ENCODE results near the gene UBR3. TPM values are rescaled to one million over a fixed set of nuclear protein-coding genes. Genes with fewer than 3 reads are reported as not detected.
A peak's percentile ranks its signal among the peaks of the same experiment; 100 is the strongest.
"Not testable (repeated sequence)": the region's sequence is repeated elsewhere in the genome, so short reads cannot be mapped to it uniquely, and the experiment has no call there.

UBR3 gene
- total and polyA plus RNA-seq, 4 experiments from 2014 or later: 4.3 to 43.5 (median 27.6) TPM

DNA sequence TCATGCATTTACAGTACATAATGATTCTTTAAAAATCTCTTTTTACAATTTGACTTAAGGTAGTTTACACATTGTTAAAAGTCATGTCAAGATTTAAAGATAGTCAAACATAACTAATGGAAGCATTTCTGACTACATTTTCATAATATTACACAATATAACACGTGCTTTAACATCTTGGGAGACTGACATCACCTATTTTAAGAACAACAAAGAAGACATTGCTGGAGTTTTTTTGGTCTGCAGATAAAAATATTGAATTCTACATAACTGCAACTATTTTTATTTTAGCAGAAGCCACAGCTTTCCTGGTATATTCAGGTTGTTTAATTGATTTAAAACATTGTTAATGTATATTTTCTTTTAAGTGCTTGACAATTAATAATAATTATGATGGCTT is 65.7 kb downstream of the UBR3 start:
- H3K9me3 ChIP-seq (ENCODE audit: control insufficient read depth in 1 of 2, low read length in 2 of 2): no peaks in the 10 kb centered on the region
- Mint-ChIP-seq H3K4me1 (peaks cover 0 to 12% (median 2%) of the 10 kb centered on the region in 4 donors), H3K36me3 (peaks cover 25 to 37% of the 10 kb centered on the region in 2 donors), H3K4me3 (no peak overlapping the region), H3K9me3 (no peaks in the 10 kb centered on the region), H3K27me3 (no peaks in the 10 kb centered on the region), H3K27ac (no peak overlapping the region)
- POLR2A ChIA-PET (ENCODE audit: partially characterized antibody): interaction anchor here (0.9 kb wide), 1 partner anchor 17 kb away, joined by 3 read pairs; no protein-coding TSS in a partner anchor
- H3K27ac ChIP-seq (ENCODE audit: low read depth, low read length): no peak overlapping the region
- no peaks in the 10 kb centered on the region for H3K27me3 ChIP-seq (ENCODE audit: insufficient read depth, low read length)
- no peak overlapping the region for H3K4me3 ChIP-seq (ENCODE audit: low read length in 2 of 2)
- H3K36me3 ChIP-seq (ENCODE audit: insufficient read depth, low read length): peaks cover 11% of the 10 kb centered on the region
- intact Hi-C loops (cut with micrococcal nuclease): no loop called here
- H3K4me1 ChIP-seq (ENCODE audit: insufficient read depth, low read length): no peaks in the 10 kb centered on the region
- CTCF ChIA-PET (ENCODE audit: partially characterized antibody): no interaction called here
- no peak for DNase-seq

DNA sequence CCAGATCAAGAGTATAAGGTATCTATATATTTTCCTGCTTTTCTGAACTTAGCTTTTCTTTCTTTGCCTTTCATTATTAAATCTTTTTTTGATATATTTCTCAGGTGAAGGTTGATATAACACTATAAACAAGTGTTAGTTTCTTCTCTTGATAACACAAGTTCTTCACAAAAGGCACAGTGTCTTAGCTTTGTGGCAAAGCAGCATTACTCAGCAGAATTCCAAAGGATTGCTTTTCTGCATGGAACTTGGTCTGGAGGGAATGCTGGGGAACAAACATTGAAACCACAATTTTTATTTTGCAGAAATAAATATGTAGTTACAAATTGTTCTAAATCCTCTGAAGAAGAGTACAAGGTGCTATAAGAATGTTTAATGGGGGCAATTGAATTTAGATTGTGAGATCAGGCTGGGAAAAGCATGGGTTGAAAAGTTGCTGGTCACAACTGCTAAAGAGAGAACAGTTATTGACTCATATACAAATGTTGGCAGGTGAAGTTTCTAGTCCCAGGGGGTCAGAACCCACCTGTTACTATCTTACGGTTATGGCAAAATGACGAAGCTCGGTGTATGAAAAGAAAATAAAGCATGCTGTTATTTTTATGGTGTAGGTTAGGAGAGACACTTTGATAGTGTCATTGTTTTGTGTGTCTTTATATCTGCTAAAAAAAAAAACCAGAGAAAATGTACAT is 68.2 kb downstream of the UBR3 start:
- Histone ChIP-seq H3K4me1 (ENCODE audit: insufficient read depth, low read length) (no peaks in the 10 kb centered on the region), H3K27me3 (ENCODE audit: insufficient read depth, low read length) (no peaks in the 10 kb centered on the region), H3K36me3 (ENCODE audit: insufficient read depth, low read length) (peaks cover 11% of the 10 kb centered on the region), H3K9me3 (ENCODE audit: control insufficient read depth in 1 of 2, low read length in 2 of 2) (no peaks in the 10 kb centered on the region), H3K4me3 (ENCODE audit: low read length in 2 of 2) (no peak overlapping the region), H3K27ac (ENCODE audit: low read depth, low read length) (no peak overlapping the region)
- Mint-ChIP-seq H3K36me3 (peaks cover 33 to 47% of the 10 kb centered on the region in 2 donors), H3K27me3 (no peaks in the 10 kb centered on the region), H3K27ac (peak overlapping the region in 1 of 7 donors; percentile 2), H3K4me3 (no peak overlapping the region), H3K4me1 (peaks cover 5 to 11% (median 9%) of the 10 kb centered on the region in 4 donors), H3K9me3 (no peaks in the 10 kb centered on the region)
- POLR2A ChIA-PET (ENCODE audit: partially characterized antibody): no interaction called here
- intact Hi-C loops (cut with micrococcal nuclease): no loop called here
- DNase-seq: no peak
- CTCF ChIA-PET (ENCODE audit: partially characterized antibody): interaction anchor here (0.9 kb wide), 1 partner anchor 14 kb away, joined by 5 read pairs; no protein-coding TSS in a partner anchor

DNA sequence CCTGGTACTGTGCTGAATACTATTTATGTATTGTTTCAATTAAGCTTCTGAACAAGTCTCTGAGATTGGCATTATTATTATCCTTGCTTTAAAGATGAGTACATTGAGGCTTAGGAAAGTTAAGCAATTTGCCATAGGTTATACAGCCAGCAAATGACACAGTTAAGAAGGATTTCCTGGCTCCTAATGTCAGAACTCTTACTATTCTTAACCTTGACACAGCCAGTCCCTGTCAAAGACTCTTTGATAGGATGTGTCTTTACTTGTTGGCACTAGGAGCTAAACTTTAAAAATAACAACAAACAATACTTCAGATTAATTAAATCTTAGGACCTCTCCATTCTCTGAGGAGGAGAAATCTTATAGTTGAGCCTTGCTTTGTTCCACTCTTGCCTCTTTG is 70.6 kb downstream of the UBR3 start:
- H3K4me3 ChIP-seq (ENCODE audit: low read length in 2 of 2): no peak overlapping the region
- peak overlapping the region in 1 of 7 donors; percentile 65 for H3K27ac Mint-ChIP-seq
- ChIA-PET CTCF (ENCODE audit: partially characterized antibody) (interaction anchor here (0.7 kb wide), 1 partner anchor 45 kb away, joined by 4 read pairs; no protein-coding TSS in a partner anchor), POLR2A (ENCODE audit: partially characterized antibody) (no interaction called here)
- H3K36me3 Mint-ChIP-seq: peaks cover 38 to 42% of the 10 kb centered on the region in 2 donors
- no peak overlapping the region for H3K4me3 Mint-ChIP-seq
- DNase-seq: no peak
- intact Hi-C loops (cut with micrococcal nuclease): no loop called here
- peaks cover 5 to 10% (median 8%) of the 10 kb centered on the region in 4 donors for H3K4me1 Mint-ChIP-seq
- peaks cover 6% of the 10 kb centered on the region for H3K36me3 ChIP-seq (ENCODE audit: insufficient read depth, low read length)
- H3K9me3 ChIP-seq (ENCODE audit: control insufficient read depth in 1 of 2, low read length in 2 of 2): no peaks in the 10 kb centered on the region
- no peaks in the 10 kb centered on the region for H3K27me3 Mint-ChIP-seq
- H3K4me1 ChIP-seq (ENCODE audit: insufficient read depth, low read length): no peaks in the 10 kb centered on the region
- H3K9me3 Mint-ChIP-seq: no peaks in the 10 kb centered on the region
- no peak overlapping the region for H3K27ac ChIP-seq (ENCODE audit: low read depth, low read length)
- no peaks in the 10 kb centered on the region for H3K27me3 ChIP-seq (ENCODE audit: insufficient read depth, low read length)

DNA sequence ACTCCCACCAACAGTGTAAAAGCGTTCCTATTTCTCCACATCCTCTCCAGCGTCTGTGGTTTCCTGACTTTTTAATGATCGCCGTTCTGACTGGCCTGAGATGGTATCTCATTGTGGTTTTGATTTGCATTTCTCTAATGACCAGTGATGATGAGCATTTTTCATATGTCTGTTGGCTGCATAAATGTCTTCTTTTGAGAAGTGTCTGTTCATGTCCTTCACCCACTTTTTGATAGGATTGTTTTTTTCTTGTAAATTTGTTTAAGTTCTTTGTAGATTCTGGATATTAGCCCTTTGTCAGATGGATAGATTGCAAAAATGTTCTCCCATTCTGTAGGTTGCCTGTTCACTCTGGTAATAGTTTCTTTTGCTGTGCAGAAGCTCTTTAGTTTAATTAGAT is 72.8 kb downstream of the UBR3 start:
- H3K4me3 Mint-ChIP-seq; DNase-seq; POLR2A ChIA-PET (ENCODE audit: partially characterized antibody); H3K9me3 ChIP-seq (ENCODE audit: control insufficient read depth in 1 of 2, low read length in 2 of 2); H3K27me3 Mint-ChIP-seq; intact Hi-C loops (cut with micrococcal nuclease); H3K27ac ChIP-seq (ENCODE audit: low read depth, low read length); H3K36me3 ChIP-seq (ENCODE audit: insufficient read depth, low read length); H3K4me1 ChIP-seq (ENCODE audit: insufficient read depth, low read length); H3K27me3 ChIP-seq (ENCODE audit: insufficient read depth, low read length); H3K4me3 ChIP-seq (ENCODE audit: low read length in 2 of 2); H3K9me3 Mint-ChIP-seq; CTCF ChIA-PET (ENCODE audit: partially characterized antibody): not testable (repeated sequence)
- peaks cover 34% of the 10 kb centered on the region in 2 donors for H3K36me3 Mint-ChIP-seq
- H3K4me1 Mint-ChIP-seq: peaks cover 5 to 10% (median 8%) of the 10 kb centered on the region in 4 donors
- H3K27ac Mint-ChIP-seq: peak overlapping the region in 1 of 7 donors; percentile 71

DNA sequence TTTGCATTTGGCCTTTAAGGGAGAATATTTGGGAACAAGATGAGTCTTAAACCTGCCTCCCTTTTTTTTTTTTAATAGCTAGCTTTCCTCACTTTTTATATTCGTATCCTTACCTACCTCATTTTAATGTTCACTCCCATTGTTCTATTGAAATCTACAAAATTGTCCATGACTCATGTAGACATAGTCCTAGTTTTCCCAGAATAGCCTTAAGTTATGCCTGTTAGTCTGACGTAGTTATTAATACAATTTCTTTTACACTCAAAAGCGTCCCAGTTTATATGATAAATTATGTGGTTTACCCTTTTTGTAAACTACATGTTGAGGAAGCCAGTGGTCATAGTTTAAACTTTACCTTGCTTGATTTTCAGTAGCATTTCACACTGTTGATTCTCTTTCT is 73.4 kb downstream of the UBR3 start:
- Mint-ChIP-seq H3K4me1 (peaks cover 4 to 10% (median 7%) of the 10 kb centered on the region in 4 donors), H3K36me3 (peaks cover 28% of the 10 kb centered on the region in 2 donors), H3K27ac (peak overlapping the region in 1 of 7 donors; percentile 61), H3K4me3 (no peak overlapping the region), H3K27me3 (no peaks in the 10 kb centered on the region), H3K9me3 (no peaks in the 10 kb centered on the region)
- ChIA-PET CTCF (ENCODE audit: partially characterized antibody) (no interaction called here), POLR2A (ENCODE audit: partially characterized antibody) (no interaction called here)
- no peak overlapping the region for H3K27ac ChIP-seq (ENCODE audit: low read depth, low read length)
- DNase-seq: no peak
- H3K4me1 ChIP-seq (ENCODE audit: insufficient read depth, low read length): no peaks in the 10 kb centered on the region
- no peak overlapping the region for H3K4me3 ChIP-seq (ENCODE audit: low read length in 2 of 2)
- peaks cover 2% of the 10 kb centered on the region for H3K36me3 ChIP-seq (ENCODE audit: insufficient read depth, low read length)
- no peaks in the 10 kb centered on the region for H3K9me3 ChIP-seq (ENCODE audit: control insufficient read depth in 1 of 2, low read length in 2 of 2)
- intact Hi-C loops (cut with micrococcal nuclease): no loop called here
- no peaks in the 10 kb centered on the region for H3K27me3 ChIP-seq (ENCODE audit: insufficient read depth, low read length)

DNA sequence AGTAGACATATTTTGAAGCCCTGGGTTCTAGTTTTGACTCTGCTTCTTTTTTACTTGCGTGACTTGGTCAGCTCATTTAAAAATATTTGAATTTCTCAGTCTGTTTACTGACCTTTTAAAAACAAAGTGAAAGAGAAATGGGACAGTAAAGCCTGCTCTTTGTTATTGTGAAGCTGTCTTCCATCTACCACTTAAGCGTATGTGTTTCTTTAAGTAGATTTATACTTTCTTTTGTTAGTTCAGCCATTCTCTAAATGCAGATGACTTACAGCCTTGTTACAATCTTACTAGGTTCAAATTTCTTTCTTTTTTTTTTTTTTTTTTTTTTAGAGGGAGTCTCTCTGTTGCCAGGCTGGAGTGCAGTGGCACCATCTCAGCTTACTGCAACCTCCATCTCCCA is 79.5 kb downstream of the UBR3 start:
- CTCF ChIA-PET (ENCODE audit: partially characterized antibody): no interaction called here
- peaks cover 25 to 28% of the 10 kb centered on the region in 2 donors for H3K36me3 Mint-ChIP-seq
- DNase-seq: no peak
- H3K36me3 ChIP-seq (ENCODE audit: insufficient read depth, low read length): peaks cover 4% of the 10 kb centered on the region
- no peaks in the 10 kb centered on the region for H3K27me3 ChIP-seq (ENCODE audit: insufficient read depth, low read length)
- POLR2A ChIA-PET (ENCODE audit: partially characterized antibody): no interaction called here
- no peaks in the 10 kb centered on the region for H3K9me3 ChIP-seq (ENCODE audit: control insufficient read depth in 1 of 2, low read length in 2 of 2)
- no peak overlapping the region for H3K4me3 ChIP-seq (ENCODE audit: low read length in 2 of 2)
- H3K9me3 Mint-ChIP-seq: no peaks in the 10 kb centered on the region
- H3K4me1 ChIP-seq (ENCODE audit: insufficient read depth, low read length): no peaks in the 10 kb centered on the region
- no peak overlapping the region for H3K27ac ChIP-seq (ENCODE audit: low read depth, low read length)
- no peak overlapping the region for H3K4me3 Mint-ChIP-seq
- intact Hi-C loops (cut with micrococcal nuclease): no loop called here
- H3K4me1 Mint-ChIP-seq: peaks cover 0 to 10% (median 3%) of the 10 kb centered on the region in 4 donors
- no peaks in the 10 kb centered on the region for H3K27me3 Mint-ChIP-seq
- no peak overlapping the region for H3K27ac Mint-ChIP-seq

DNA sequence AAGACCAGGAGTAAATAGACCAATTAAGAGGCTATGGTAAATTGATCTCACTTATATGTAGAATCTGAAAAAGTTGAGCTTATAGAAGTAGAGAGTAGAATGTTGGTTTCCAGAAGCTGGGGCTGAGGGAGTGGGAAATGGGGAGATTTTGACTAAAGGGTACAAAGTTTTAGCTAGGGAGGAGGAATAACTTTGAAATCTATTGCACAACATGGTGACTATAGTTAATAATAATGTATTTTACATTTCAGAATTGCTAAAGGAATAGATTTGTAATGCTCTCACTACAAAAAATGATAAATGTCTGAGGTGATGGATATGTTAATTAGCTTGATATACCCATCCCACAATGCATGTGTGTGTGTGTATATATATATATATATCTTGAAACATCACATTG is 82.1 kb downstream of the UBR3 start:
- Histone ChIP-seq H3K36me3 (ENCODE audit: insufficient read depth, low read length) (peaks cover 4% of the 10 kb centered on the region), H3K27ac (ENCODE audit: low read depth, low read length) (no peak overlapping the region), H3K9me3 (ENCODE audit: control insufficient read depth in 1 of 2, low read length in 2 of 2) (no peaks in the 10 kb centered on the region), H3K4me3 (ENCODE audit: low read length in 2 of 2) (no peak overlapping the region), H3K27me3 (ENCODE audit: insufficient read depth, low read length) (no peaks in the 10 kb centered on the region), H3K4me1 (ENCODE audit: insufficient read depth, low read length) (no peaks in the 10 kb centered on the region)
- CTCF ChIA-PET (ENCODE audit: partially characterized antibody): interaction anchor here (0.8 to 1.3 kb wide), 3 partner anchors 14 to 85 kb away, joined by 3 to 5 read pairs (median 4); partner anchors contain the start of gene METTL5
- POLR2A ChIA-PET (ENCODE audit: partially characterized antibody): no interaction called here
- Mint-ChIP-seq H3K4me3 (no peak overlapping the region), H3K36me3 (peaks cover 27% of the 10 kb centered on the region in 2 donors), H3K9me3 (no peaks in the 10 kb centered on the region), H3K27me3 (no peaks in the 10 kb centered on the region), H3K4me1 (peaks cover 0 to 10% (median 4%) of the 10 kb centered on the region in 4 donors), H3K27ac (no peak overlapping the region)
- DNase-seq: no peak
- intact Hi-C loops (cut with micrococcal nuclease): no loop called here

Data from CD4-positive, alpha-beta memory T cell (primary cell).